ENCODE data around the gene YJEFN3.

The YJEFN3 gene

GRCh38 chr19:19540064-19540714, 11.5 kb downstream of the YJEFN3 start:
- DNase-seq (ENCODE audit: low spot score), result peak; percentile 45

GRCh38 chr19:19540715-19541515, 12.2 kb downstream of the YJEFN3 start:
- peak; percentile 64 for DNase-seq (ENCODE audit: low spot score)

- DNase-seq (ENCODE audit: low spot score), result no peak
Observed at GRCh38 chr19:19541616-19542015, 12.9 kb downstream of the YJEFN3 start.

GRCh38 chr19:19542507-19542906, 13.8 kb downstream of the YJEFN3 start:
- DNase-seq (ENCODE audit: low spot score), result no peak

GRCh38 chr19:19543101-19543500, 14.4 kb downstream of the YJEFN3 start:
- no peak for DNase-seq (ENCODE audit: low spot score)

GRCh38 chr19:19543640-19544039, 14.9 kb downstream of the YJEFN3 start:
- DNase-seq (ENCODE audit: low spot score), result no peak

GRCh38 chr19:19544257-19544953, 15.7 kb downstream of the YJEFN3 start:
- no peak for DNase-seq (ENCODE audit: low spot score)

- DNase-seq (ENCODE audit: low spot score), result no peak
Observed at GRCh38 chr19:19544954-19545591, 16.4 kb downstream of the YJEFN3 start.

- no peak for DNase-seq (ENCODE audit: low spot score)
Observed at GRCh38 chr19:19545707-19546106, 17.0 kb downstream of the YJEFN3 start.

GRCh38 chr19:19546751-19547162, 18.0 kb downstream of the YJEFN3 start:
- no peak for DNase-seq (ENCODE audit: low spot score)

- no peak for DNase-seq (ENCODE audit: low spot score)
Observed at GRCh38 chr19:19547674-19548336, 19.1 kb downstream of the YJEFN3 start.

GRCh38 chr19:19548915-19549759, 20.4 kb downstream of the YJEFN3 start:
- DNase-seq (ENCODE audit: low spot score), result no peak

- DNase-seq (ENCODE audit: low spot score), result no peak
Observed at GRCh38 chr19:19549804-19550464, 21.2 kb downstream of the YJEFN3 start.

GRCh38 chr19:19550485-19550929, 21.8 kb downstream of the YJEFN3 start:
- no peak for DNase-seq (ENCODE audit: low spot score)

- DNase-seq (ENCODE audit: low spot score), result no peak
Observed at GRCh38 chr19:19550972-19551852, 22.5 kb downstream of the YJEFN3 start.

- DNase-seq (ENCODE audit: low spot score), result no peak
Observed at GRCh38 chr19:19551853-19552192, 23.1 kb downstream of the YJEFN3 start.

GRCh38 chr19:19552798-19553197, 24.1 kb downstream of the YJEFN3 start:
- peak; percentile 20 for DNase-seq (ENCODE audit: low spot score)

- no peak for DNase-seq (ENCODE audit: low spot score)
Observed at GRCh38 chr19:19553670-19554069, 25.0 kb downstream of the YJEFN3 start.
